SK-N-SH (cell line): ENCODE results near the gene DDX39B. TPM values are rescaled to one million over a fixed set of nuclear protein-coding genes. Genes with fewer than 3 reads are reported as not detected.

ENCODE experiments used
- CTCF ChIA-PET: fragments of 300-600, 350-600 bp; formaldehyde crosslinking; extraction: SDS; loops from one replicate; lab custom pipeline; 2021; lab: Yijun Ruan, JAX
- POLR2A ChIA-PET: fragments of 350-600 bp; sonication (Branson Sonifier 250); formaldehyde crosslinking; extraction: SDS; loops from one replicate; lab custom pipeline; 2020; ENCODE audit warnings: antibody characterized with exemption, inconsistent platforms; lab: Yijun Ruan, JAX
- DNase-seq: peaks from one replicate; pipeline ENCODE4 v3.0.0; 2012
- H2AFZ ChIP-seq: fragments of 200-600 bp; sonication (generic); 2 replicates; pipeline ENCODE4 v1.8.1; 2016; ENCODE audit warnings: antibody characterized with exemption, mild to moderate bottlenecking, low read depth
- H3F3A ChIP-seq: fragments of 200-600 bp; sonication (generic); replicated peaks from 2 replicates; pipeline ENCODE3; 2016; ENCODE audit warnings: antibody characterized with exemption, mild to moderate bottlenecking; ENCODE audit not compliant: insufficient read depth
- H3K27ac ChIP-seq, 2 experiments: fragments of 200-500 bp in 1 of 2; fragments of 200-600 bp in 1 of 2; sonication (Bioruptor generic) in 1 of 2; sonication (generic), shearing (Covaris generic) in 1 of 2; 2 replicates each; pipeline versions ENCODE4 v1.5.1 to v1.6.1; 2014 to 2016; ENCODE audit warnings: low read depth in 2 of 2, inconsistent platforms in 1 of 2, low read length in 1 of 2, mild to moderate bottlenecking in 1 of 2, mixed read lengths in 1 of 2
- H3K27me3 ChIP-seq: fragments of 200-600 bp; sonication (generic), shearing (Covaris generic); 2 replicates; pipeline ENCODE4 v1.6.1; 2016; ENCODE audit warnings: mixed run types; ENCODE audit not compliant: insufficient read depth
- H3K36me3 ChIP-seq, 2 experiments: fragments of 200-500 bp in 1 of 2; fragments of 200-600 bp in 1 of 2; sonication (Bioruptor generic) in 1 of 2; sonication (generic) in 1 of 2; replicated peaks in 1 of 2; 2 replicates each; pipeline versions ENCODE3 to v1.5.1; 2014 to 2016; ENCODE audit warnings: low read length in 1 of 2, mild to moderate bottlenecking in 1 of 2; ENCODE audit not compliant: insufficient read depth in 2 of 2, control insufficient read depth in 1 of 2
- H3K4me1 ChIP-seq, 2 experiments: fragments of 200-500 bp in 1 of 2; fragments of 200-600 bp in 1 of 2; sonication (Bioruptor generic) in 1 of 2; sonication (generic), shearing (Covaris generic) in 1 of 2; 2 replicates each; pipeline versions ENCODE4 v1.5.1 to v1.6.1; 2014 to 2016; ENCODE audit warnings: low read depth in 1 of 2, low read length in 1 of 2, mixed run types in 1 of 2; ENCODE audit not compliant: insufficient read depth in 2 of 2, control insufficient read depth in 1 of 2
- H3K4me2 ChIP-seq: fragments of 200-600 bp; sonication (generic), shearing (Covaris generic); 2 replicates; pipeline ENCODE4 v1.6.1; 2017; ENCODE audit warnings: mixed run types
- H3K4me3 ChIP-seq, 2 experiments: fragments of 200-500 bp in 1 of 2; fragments of 200-600 bp in 1 of 2; sonication (Bioruptor generic) in 1 of 2; sonication (generic), shearing (Covaris generic) in 1 of 2; 2 replicates each; pipeline versions ENCODE4 v1.5.1 to v1.8.1; 2014 to 2016; ENCODE audit warnings: low read depth in 2 of 2, inconsistent platforms in 1 of 2, low read length in 1 of 2, mild to moderate bottlenecking in 1 of 2, mixed read lengths in 1 of 2, moderate library complexity in 1 of 2
- H3K79me2 ChIP-seq: fragments of 200-600 bp; sonication (generic); 2 replicates; pipeline ENCODE4 v1.8.1; 2017; ENCODE audit warnings: mild to moderate bottlenecking; ENCODE audit not compliant: insufficient read depth
- H3K9ac ChIP-seq: fragments of 200-600 bp; sonication (generic); 2 replicates; pipeline ENCODE4 v1.6.1; 2017; ENCODE audit warnings: mixed run types
- H3K9me2 ChIP-seq: fragments of 200-600 bp; sonication (generic); 2 replicates; pipeline ENCODE4 v1.6.1; 2017; ENCODE audit warnings: mixed run types
- H3K9me3 ChIP-seq: fragments of 200-600 bp; sonication (generic); 2 replicates; pipeline ENCODE4 v1.6.1; 2017; ENCODE audit warnings: mixed run types, mild to moderate bottlenecking, moderate library complexity
- H4K20me1 ChIP-seq: fragments of 200-600 bp; sonication (generic); 2 replicates; pipeline ENCODE4 v1.6.1; 2017; ENCODE audit warnings: mild to moderate bottlenecking, mixed run types; ENCODE audit not compliant: insufficient read depth
- CTCF ChIP-seq: fragments of 200-600 bp; sonication (generic); IDR thresholded peaks from 2 replicates; pipeline ENCODE4 v1.6.1; 2017; ENCODE audit warnings: antibody characterized with exemption, mild to moderate bottlenecking, moderate library complexity
- ELF1 ChIP-seq: IDR thresholded peaks from 2 replicates; pipeline ENCODE4 v1.4.0; 2012
- GABPA ChIP-seq: IDR thresholded peaks from 2 replicates; pipeline ENCODE4 v1.4.0; 2012; ENCODE audit warnings: low read depth, mild to moderate bottlenecking
- GATA2 ChIP-seq: sonication (generic); formaldehyde crosslinking; IDR thresholded peaks from 2 replicates; pipeline ENCODE4 v1.5.0; 2020; ENCODE audit warnings: mild to moderate bottlenecking, missing genetic modification reagents
- IRF3 ChIP-seq: fragments of 150-350 bp; IDR thresholded peaks from 2 replicates; pipeline ENCODE4 v1.6.1; 2016; ENCODE audit warnings: mild to moderate bottlenecking, low read depth, low read length
- MAX ChIP-seq: IDR thresholded peaks from 2 replicates; pipeline ENCODE4 v1.4.0; 2012; ENCODE audit warnings: low read depth
- MEF2A ChIP-seq: IDR thresholded peaks from 2 replicates; pipeline ENCODE4 v1.4.0; 2012; ENCODE audit warnings: low read depth, borderline replicate concordance
- RAD21 ChIP-seq: IDR thresholded peaks from 2 replicates; pipeline ENCODE4 v1.6.1; 2012; ENCODE audit warnings: mild to moderate bottlenecking, low read length
- REST ChIP-seq: IDR thresholded peaks from 2 replicates; pipeline ENCODE4 v1.6.1; 2012; ENCODE audit warnings: mild to moderate bottlenecking, low read depth, low read length, moderate library complexity
- SIN3A ChIP-seq: IDR thresholded peaks from 2 replicates; pipeline ENCODE4 v1.6.1; 2012; ENCODE audit warnings: low read depth, mild to moderate bottlenecking, low read length, moderate library complexity, borderline replicate concordance
- YY1 ChIP-seq: IDR thresholded peaks from 2 replicates; pipeline ENCODE4 v1.4.0; 2012; ENCODE audit warnings: low read depth, mild to moderate bottlenecking
- WGBS: methylation state at CpG from one replicate; pipeline ENCODE4 v1.1.6; 2017; ENCODE audit warnings: low lambda C conversion rate; 5-methylcytosine and 5-hydroxymethylcytosine counted together
- polyA plus RNA-seq, 3 experiments: library from polyadenylated mRNA; depleted of rRNA; stranded (reverse); fragments of >200 nt; gene quantifications; 2 replicates each; pipeline ENCODE4 v1.2.3, GENCODE V29; 2012

DDX39B gene
- polyA plus RNA-seq, 1 of the 3 experiments (the other 2 are of a cell fraction) = 502 TPM

GRCh38 chr6:31577579-31577966 is 35.8 kb upstream of the DDX39B start:
- TF ChIP-seq CTCF (no peak), GABPA (no peak), MEF2A (no peak), YY1 (no peak), RAD21 (no peak), ELF1 (no peak), GATA2 (no peak), IRF3 (no peak), MAX (no peak), REST (no peak), SIN3A (no peak)
- CTCF ChIA-PET = interaction anchor here (0.8 to 17.6 kb wide), 5 partner anchors 12 to 125 kb away, joined by 3 to 312 read pairs (median 10); partner anchors contain the start of genes ABHD16A, ATP6V1G2 and NFKBIL1
- no peaks in the 10 kb centered on the region for H3K79me2 ChIP-seq

More at GRCh38 chr6:31577579-31577966, 35.8 kb upstream of the DDX39B start:
- no peak overlapping the region for H3K27ac ChIP-seq
- no peaks in the 10 kb centered on the region for H3F3A ChIP-seq
- no peak overlapping the region for H3K4me2 ChIP-seq
- H3K27me3 ChIP-seq = no peaks in the 10 kb centered on the region
- no peaks in the 10 kb centered on the region for H4K20me1 ChIP-seq
- peaks cover 0 to 11% of the 10 kb centered on the region in 2 experiments; a peak in 1 of 4 replicates for H3K4me1 ChIP-seq
- DNase-seq = no peak
- H3K36me3 ChIP-seq = no peaks in the 10 kb centered on the region
- POLR2A ChIA-PET = no interaction called here
- H3K9ac ChIP-seq = no peak overlapping the region
- H3K9me3 ChIP-seq = no peaks in the 10 kb centered on the region
- no peak overlapping the region for H3K4me3 ChIP-seq
- H2AFZ ChIP-seq = no peak overlapping the region
- no peaks in the 10 kb centered on the region for H3K9me2 ChIP-seq
- WGBS = 72% methylated on average over 3 of the region's 3 CpGs
